PC-3 (cell line): ENCODE results near the gene DOK7. TPM values are rescaled to one million over a fixed set of nuclear protein-coding genes. Genes with fewer than 3 reads are reported as not detected.

Experiments
- ATAC-seq: fragments of 200-7000 bp; cut with Tn5 transposase; 2 replicates; pipeline ENCODE4 v1.9.1; 2020; ENCODE audit warnings: mild to moderate bottlenecking, moderate library complexity
- BruUV-seq: library from RNA; stranded (reverse); fragments of 400-500 nt; replicated peaks from 2 replicates; lab custom pipeline; 2021; lab: Mats Ljungman, UMichigan
- CTCF ChIA-PET: fragments of 300-600 bp; sonication (Branson Sonifier 250); formaldehyde crosslinking; loops from one replicate; lab custom pipeline; 2022; ENCODE audit warnings: antibody characterized with exemption; lab: Charles Lee
- POLR2A ChIA-PET: fragments of 300-600 bp; sonication (Branson Sonifier 250); formaldehyde crosslinking; loops from one replicate; lab custom pipeline; 2022; ENCODE audit warnings: antibody characterized with exemption; ENCODE audit not compliant: unreplicated experiment; lab: Charles Lee
- DNase-seq: peaks from one replicate; pipeline ENCODE4 v3.0.0-alpha.2; 2015
- H2AFZ ChIP-seq: fragments of 300-600 bp; sonication (generic); 2 replicates; pipeline ENCODE4 v1.6.0; 2016; ENCODE audit warnings: antibody characterized with exemption, low read length
- H3F3A ChIP-seq: fragments of 300-600 bp; sonication (generic); one replicate; pipeline ENCODE4 v1.6.0; 2017; ENCODE audit warnings: antibody characterized with exemption, low read length, control low read depth, mild to moderate bottlenecking; ENCODE audit not compliant: unreplicated experiment
- H3K27ac ChIP-seq: fragments of 300-600 bp; sonication (generic); 2 replicates; pipeline ENCODE4 v1.5.1; 2016; ENCODE audit warnings: mild to moderate bottlenecking, low read length
- H3K27me3 ChIP-seq: fragments of 300-600 bp; sonication (generic); 2 replicates; pipeline ENCODE4 v1.6.1; 2016; ENCODE audit warnings: low read length, mixed read lengths
- H3K36me3 ChIP-seq: fragments of 300-600 bp; sonication (generic); 2 replicates; pipeline ENCODE4 v1.6.1; 2016; ENCODE audit warnings: low read depth, mixed run types, low read length, mixed read lengths
- H3K4me1 ChIP-seq: fragments of 300-600 bp; sonication (generic); 2 replicates; pipeline ENCODE4 v1.5.1; 2016; ENCODE audit warnings: low read length; ENCODE audit not compliant: insufficient read depth
- H3K4me2 ChIP-seq: fragments of 300-600 bp; sonication (generic); 2 replicates; pipeline ENCODE4 v1.6.0; 2016; ENCODE audit warnings: low read length
- H3K4me3 ChIP-seq: fragments of 300-600 bp; sonication (generic); 2 replicates; pipeline ENCODE4 v1.5.1; 2016; ENCODE audit warnings: mild to moderate bottlenecking, low read length, mixed read lengths
- H3K79me2 ChIP-seq: fragments of 300-600 bp; sonication (generic); 2 replicates; pipeline ENCODE4 v1.6.1; 2017; ENCODE audit warnings: low read length, mixed read lengths
- H3K9ac ChIP-seq: fragments of 300-600 bp; sonication (generic); 2 replicates; pipeline ENCODE4 v1.6.0; 2016; ENCODE audit warnings: mild to moderate bottlenecking, low read length
- H3K9me2 ChIP-seq: fragments of 300-600 bp; sonication (generic); replicated peaks from 2 replicates; pipeline ENCODE4 v1.6.1; 2016; ENCODE audit warnings: mixed run types, low read length, mixed read lengths
- H3K9me3 ChIP-seq: fragments of 300-600 bp; sonication (generic); 2 replicates; pipeline ENCODE4 v1.6.1; 2016; ENCODE audit warnings: low read length, mixed read lengths
- H4K20me1 ChIP-seq: fragments of 300-600 bp; sonication (generic); 2 replicates; pipeline ENCODE4 v1.6.1; 2016; ENCODE audit warnings: low read length, mixed read lengths
- EZH2 ChIP-seq: fragments of 300-600 bp; sonication (generic); IDR thresholded peaks from one replicate; pipeline ENCODE4 v1.6.1; 2017; ENCODE audit warnings: antibody characterized with exemption, mild to moderate bottlenecking, low read length; ENCODE audit not compliant: unreplicated experiment
- EZH2phosphoT487 ChIP-seq: fragments of 300-600 bp; sonication (generic); IDR thresholded peaks from 2 replicates; pipeline ENCODE4 v1.6.1; 2018; ENCODE audit warnings: mild to moderate bottlenecking, antibody characterized with exemption, low read length, borderline replicate concordance
- intact Hi-C: fragments of 100-400 bp; cut with micrococcal nuclease; formaldehyde crosslinking; loops from 2 replicates; pipeline ENCODE4 v1.9.0; 2023
- total RNA-seq: library from RNA; depleted of rRNA; stranded (reverse); fragments of >200 nt; gene quantifications from 2 replicates; pipeline ENCODE4 v1.2.3, GENCODE V29; 2014
- TF ChIP-seq, protein P1 (sequence below): fragments of 300-600 bp; sonication (generic); conservative IDR thresholded peaks from 2 replicates; pipeline ENCODE4 v1.5.1; 2017; ENCODE audit warnings: antibody characterized with exemption, low read depth, mild to moderate bottlenecking, low read length

Gene DOK7
- total RNA-seq, 1 experiment from 2014 or later = 2.5 TPM

DNA sequence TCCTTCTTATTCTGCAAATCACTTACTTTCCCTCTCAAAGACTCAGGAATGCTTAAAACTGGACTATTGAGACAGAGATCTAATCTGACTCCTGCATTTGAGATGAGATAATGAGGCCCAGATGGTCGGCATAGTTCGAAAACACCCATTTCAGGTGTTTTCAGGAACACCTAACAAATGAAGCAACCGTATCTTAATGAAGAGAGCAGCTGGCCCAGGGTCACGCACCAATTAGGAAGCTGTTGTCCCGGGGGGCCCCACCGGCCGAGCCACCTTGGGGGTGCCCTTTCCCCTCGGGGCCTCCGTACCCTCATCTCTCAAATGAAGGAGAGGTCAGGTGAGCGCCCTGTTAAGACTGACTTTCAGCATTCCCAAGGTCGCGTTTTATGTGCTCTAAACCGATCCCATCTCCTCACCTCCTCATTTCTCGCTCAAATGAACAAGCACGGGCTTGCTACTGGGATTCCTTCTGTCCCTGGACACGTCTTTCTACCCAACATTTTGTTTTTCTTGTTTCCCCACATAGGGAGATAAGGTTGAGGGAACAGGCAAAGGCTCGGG, 68.3 kb downstream of the DOK7 start:
- no peaks in the 10 kb centered on the region; the same call in 1 of the 2 replicates for H3K36me3 ChIP-seq
- intact Hi-C loops = loop anchor here (5.0 kb wide), 1 partner anchor 426 kb away; no protein-coding TSS in a partner anchor
- H3K4me1 ChIP-seq = peaks cover 8% of the 10 kb centered on the region; the same call in 1 of the 2 replicates
- no peaks in the 10 kb centered on the region for H3K9me2 ChIP-seq
- DNase-seq (no peak), ATAC-seq (no peak; the same call in 1 of the 2 replicates)
- H3K4me3 ChIP-seq = peak overlapping the region; percentile 79
- TSS peak; percentile 61 for BruUV-seq
- peak overlapping the region; percentile 76 for H3K9ac ChIP-seq
- H4K20me1 ChIP-seq = peaks cover 17% of the 10 kb centered on the region; the same call in 1 of the 2 replicates
- no peaks in the 10 kb centered on the region for H3F3A ChIP-seq
- peaks cover 44% of the 10 kb centered on the region for H3K79me2 ChIP-seq
- H3K27me3 ChIP-seq = no peaks in the 10 kb centered on the region
- H2AFZ ChIP-seq = no peak overlapping the region
- H3K9me3 ChIP-seq = no peaks in the 10 kb centered on the region
- no peak for TF ChIP-seq EZH2
- no peak for TF ChIP-seq EZH2phosphoT487
- H3K27ac ChIP-seq = no peak overlapping the region
- POLR2A ChIA-PET = no interaction called here
- peak overlapping the region; percentile 99 for H3K4me2 ChIP-seq
- CTCF ChIA-PET = no interaction called here

DNA sequence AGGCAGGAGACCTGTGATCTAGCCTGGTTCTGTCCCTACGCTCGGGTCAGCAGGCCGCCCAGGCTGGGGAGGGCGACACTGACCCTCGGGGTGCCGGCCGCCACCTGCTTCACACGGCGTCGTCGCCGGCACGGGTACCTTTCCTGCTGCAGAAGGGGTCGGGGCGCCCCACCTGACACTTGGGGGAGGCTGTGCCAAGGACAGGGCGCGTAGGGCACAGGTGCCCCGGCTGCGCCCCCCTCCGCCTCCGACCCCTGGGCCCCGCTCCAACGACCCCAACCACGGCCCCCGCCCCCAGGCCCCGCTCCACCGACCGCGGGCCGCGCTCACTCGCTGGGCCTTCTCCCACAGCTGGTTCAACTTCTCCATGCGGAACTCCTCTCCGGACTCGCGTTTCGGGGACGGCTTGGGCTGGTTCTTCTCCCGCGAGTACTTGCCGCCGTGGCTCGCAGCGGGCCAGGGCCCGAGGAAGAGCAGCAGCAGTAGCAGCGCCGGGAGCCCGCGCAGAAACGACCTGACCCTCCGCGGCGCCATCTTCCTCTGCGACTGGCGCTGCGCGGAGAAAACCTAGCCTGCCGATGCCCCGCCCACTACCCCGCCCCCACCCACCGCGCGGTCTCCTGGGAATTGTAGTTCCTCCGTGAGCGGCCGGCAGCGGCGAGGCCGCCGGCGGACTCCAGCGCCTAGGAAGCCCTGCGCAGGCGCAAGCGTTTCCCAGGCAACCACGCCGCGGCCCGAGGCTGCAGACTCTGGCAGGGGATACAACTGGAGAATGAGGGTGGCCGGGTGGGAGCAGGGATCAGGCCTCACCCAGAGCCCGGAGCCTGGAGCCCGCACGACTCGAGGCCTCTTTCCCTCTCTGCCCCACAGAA, 69.0 kb downstream of the DOK7 start, which contains the start of gene LRPAP1:
LRPAP1 (minus strand) TSS at position 544 of the 872 bp plus-strand sequence; CDS start at position 534, 10 bp downstream.
- Histone ChIP-seq H3K36me3 (no peaks in the 10 kb centered on the region; the same call in 1 of the 2 replicates), H3K9me2 (no peaks in the 10 kb centered on the region), H3K27me3 (no peaks in the 10 kb centered on the region), H3F3A (no peaks in the 10 kb centered on the region), H4K20me1 (peaks cover 17% of the 10 kb centered on the region; the same call in 1 of the 2 replicates), H3K9me3 (no peaks in the 10 kb centered on the region), H3K4me3 (peak within 1 kb of the TSS; percentile 79), H3K27ac (no peak within 1 kb of the TSS), H3K79me2 (peaks cover 44% of the 10 kb centered on the region), H3K4me2 (peak within 1 kb of the TSS; percentile 99), H3K9ac (peak within 1 kb of the TSS; percentile 76), H3K4me1 (peaks cover 8% of the 10 kb centered on the region; the same call in 1 of the 2 replicates), H2AFZ (peak within 1 kb of the TSS; percentile 80)
- TF ChIP-seq EZH2phosphoT487 (no peak), EZH2 (no peak)
- TF ChIP-seq, protein P1, sequence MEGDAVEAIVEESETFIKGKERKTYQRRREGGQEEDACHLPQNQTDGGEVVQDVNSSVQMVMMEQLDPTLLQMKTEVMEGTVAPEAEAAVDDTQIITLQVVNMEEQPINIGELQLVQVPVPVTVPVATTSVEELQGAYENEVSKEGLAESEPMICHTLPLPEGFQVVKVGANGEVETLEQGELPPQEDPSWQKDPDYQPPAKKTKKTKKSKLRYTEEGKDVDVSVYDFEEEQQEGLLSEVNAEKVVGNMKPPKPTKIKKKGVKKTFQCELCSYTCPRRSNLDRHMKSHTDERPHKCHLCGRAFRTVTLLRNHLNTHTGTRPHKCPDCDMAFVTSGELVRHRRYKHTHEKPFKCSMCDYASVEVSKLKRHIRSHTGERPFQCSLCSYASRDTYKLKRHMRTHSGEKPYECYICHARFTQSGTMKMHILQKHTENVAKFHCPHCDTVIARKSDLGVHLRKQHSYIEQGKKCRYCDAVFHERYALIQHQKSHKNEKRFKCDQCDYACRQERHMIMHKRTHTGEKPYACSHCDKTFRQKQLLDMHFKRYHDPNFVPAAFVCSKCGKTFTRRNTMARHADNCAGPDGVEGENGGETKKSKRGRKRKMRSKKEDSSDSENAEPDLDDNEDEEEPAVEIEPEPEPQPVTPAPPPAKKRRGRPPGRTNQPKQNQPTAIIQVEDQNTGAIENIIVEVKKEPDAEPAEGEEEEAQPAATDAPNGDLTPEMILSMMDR = no peak
- intact Hi-C loops = loop anchor here (5.0 kb wide), 1 partner anchor 425 kb away; no protein-coding TSS in a partner anchor
- CTCF ChIA-PET = no interaction called here
- peak; percentile 90 for ATAC-seq
- no TSS peak for BruUV-seq
- peak; percentile 80 for DNase-seq
- POLR2A ChIA-PET = no interaction called here

GRCh38 chr4:3532751-3533422, 69.8 kb downstream of the DOK7 start:
- DNase-seq = no peak
- no peaks in the 10 kb centered on the region for H3F3A ChIP-seq
- no peaks in the 10 kb centered on the region for H3K27me3 ChIP-seq
- no peaks in the 10 kb centered on the region for H3K9me2 ChIP-seq
- H3K4me1 ChIP-seq = peaks cover 8% of the 10 kb centered on the region; the same call in 1 of the 2 replicates
- no TSS peak for BruUV-seq
- H3K27ac ChIP-seq = no peak overlapping the region
- H2AFZ ChIP-seq = peak overlapping the region; percentile 80
- H3K36me3 ChIP-seq = no peaks in the 10 kb centered on the region; the same call in 1 of the 2 replicates
- ATAC-seq = peak; percentile 65
- intact Hi-C loops = loop anchor here (5.0 kb wide), 1 partner anchor 424 kb away; no protein-coding TSS in a partner anchor
- ChIA-PET POLR2A (no interaction called here), CTCF (no interaction called here)
- H3K9me3 ChIP-seq = no peaks in the 10 kb centered on the region
- H3K9ac ChIP-seq = no peak overlapping the region
- H3K4me3 ChIP-seq = peak overlapping the region; percentile 79
- peak overlapping the region; percentile 85 for H3K4me2 ChIP-seq
- H4K20me1 ChIP-seq = peaks cover 17% of the 10 kb centered on the region; the same call in 1 of the 2 replicates
- TF ChIP-seq EZH2 (no peak), EZH2phosphoT487 (no peak)
- TF ChIP-seq, protein P1 = no peak
- H3K79me2 ChIP-seq = peaks cover 40% of the 10 kb centered on the region
